Liver (tissue), 9 donors: ENCODE data around the gene MPST. TPM values are rescaled to one million over a fixed set of nuclear protein-coding genes. Genes with fewer than 3 reads are reported as not detected.

Source experiments
- DNase-seq: peaks from one replicate; pipeline ENCODE4 v3.0.0-alpha.2; 2017; ENCODE audit warnings: low spot score
- H3K27ac ChIP-seq, 2 donors: one replicate each; pipeline ENCODE4 v1.7.0; 2013; ENCODE audit warnings: inconsistent platforms in 2 of 2, low read length in 2 of 2, control low read depth in 1 of 2, low read depth in 1 of 2, mild to moderate bottlenecking in 1 of 2
- H3K27me3 ChIP-seq, 4 donors: one replicate each; pipeline versions ENCODE4 v1.6.1 to v1.7.0; 2013; ENCODE audit warnings: low read length in 3 of 4, inconsistent platforms in 1 of 4, mild to moderate bottlenecking in 1 of 4, moderate library complexity in 1 of 4; ENCODE audit not compliant: control insufficient read depth in 4 of 4, insufficient read depth in 4 of 4
- H3K36me3 ChIP-seq, 4 donors: one replicate each; pipeline versions ENCODE4 v1.6.1 to v1.7.0; 2013; ENCODE audit warnings: low read length in 3 of 4, mild to moderate bottlenecking in 3 of 4, low read depth in 1 of 4, moderate library complexity in 1 of 4; ENCODE audit not compliant: control insufficient read depth in 4 of 4, insufficient read depth in 3 of 4
- H3K4me1 ChIP-seq, 4 donors: one replicate each; pipeline versions ENCODE4 v1.6.1 to v1.7.0; 2013; ENCODE audit warnings: low read length in 3 of 4, mild to moderate bottlenecking in 3 of 4, moderate library complexity in 1 of 4; ENCODE audit not compliant: control insufficient read depth in 4 of 4, insufficient read depth in 4 of 4
- H3K4me3 ChIP-seq, 3 donors: one replicate each; pipeline versions ENCODE4 v1.6.1 to v1.7.0; 2013; ENCODE audit warnings: low read length in 3 of 3, control low read depth in 1 of 3, low read depth in 1 of 3, mild to moderate bottlenecking in 1 of 3
- H3K9ac ChIP-seq, 2 donors: one replicate each; pipeline ENCODE4 v1.7.0; 2013; ENCODE audit warnings: low read length in 2 of 2, mild to moderate bottlenecking in 2 of 2, moderate library complexity in 2 of 2, control low read depth in 1 of 2, low read depth in 1 of 2
- H3K9me3 ChIP-seq, 4 donors: one replicate each; pipeline versions ENCODE4 v1.6.1 to v1.7.0; 2013; ENCODE audit warnings: low read length in 3 of 4; ENCODE audit not compliant: control insufficient read depth in 4 of 4
- ATF3 ChIP-seq: IDR thresholded peaks from 2 replicates; pipeline ENCODE4 v1.6.1; 2016; ENCODE audit warnings: antibody characterized with exemption
- EGR1 ChIP-seq, 2 donors: IDR thresholded peaks; 2 replicates each; pipeline ENCODE4 v1.6.1; 2016 to 2018; ENCODE audit warnings: antibody characterized with exemption in 2 of 2, low read depth in 2 of 2
- FOXA1 ChIP-seq: IDR thresholded peaks from 2 replicates; pipeline ENCODE4 v1.6.1; 2016; ENCODE audit warnings: antibody characterized with exemption
- FOXA2 ChIP-seq: IDR thresholded peaks from 2 replicates; pipeline ENCODE4 v1.6.1; 2016; ENCODE audit warnings: antibody characterized with exemption
- GABPA ChIP-seq, 2 donors: IDR thresholded peaks in 1 of 2; conservative IDR thresholded peaks in 1 of 2; 2 replicates each; pipeline ENCODE4 v1.6.1; 2016; ENCODE audit warnings: antibody characterized with exemption in 2 of 2, mild to moderate bottlenecking in 1 of 2, moderate library complexity in 1 of 2
- HNF4A ChIP-seq, 2 donors: conservative IDR thresholded peaks; 2 replicates each; pipeline ENCODE4 v1.6.1; 2016; ENCODE audit warnings: antibody characterized with exemption in 2 of 2, mild to moderate bottlenecking in 2 of 2
- HNF4G ChIP-seq: IDR thresholded peaks from 2 replicates; pipeline ENCODE4 v1.6.1; 2016; ENCODE audit warnings: antibody characterized with exemption
- JUND ChIP-seq, 2 donors: IDR thresholded peaks; 2 replicates each; pipeline ENCODE4 v1.6.1; 2016; ENCODE audit warnings: antibody characterized with exemption in 2 of 2
- NR2F2 ChIP-seq: IDR thresholded peaks from 2 replicates; pipeline ENCODE4 v1.6.1; 2016; ENCODE audit warnings: antibody characterized with exemption
- RAD21 ChIP-seq, 2 donors: IDR thresholded peaks; 2 replicates each; pipeline ENCODE4 v1.6.1; 2016; ENCODE audit warnings: antibody characterized with exemption in 2 of 2, mild to moderate bottlenecking in 2 of 2
- REST ChIP-seq: IDR thresholded peaks from 2 replicates; pipeline ENCODE4 v1.6.1; 2016; ENCODE audit warnings: antibody characterized with exemption, mild to moderate bottlenecking
- RXRA ChIP-seq, 2 donors: IDR thresholded peaks; 2 replicates each; pipeline ENCODE4 v1.6.1; 2017 to 2018; ENCODE audit warnings: antibody characterized with exemption in 2 of 2, mild to moderate bottlenecking in 1 of 2
- SP1 ChIP-seq: IDR thresholded peaks from 2 replicates; pipeline ENCODE4 v1.6.1; 2018; ENCODE audit warnings: antibody characterized with exemption, mild to moderate bottlenecking
- TAF1 ChIP-seq: conservative IDR thresholded peaks from 2 replicates; pipeline ENCODE4 v1.6.1; 2016; ENCODE audit warnings: antibody characterized with exemption, mild to moderate bottlenecking
- YY1 ChIP-seq: IDR thresholded peaks from 2 replicates; pipeline ENCODE4 v1.6.1; 2016; ENCODE audit warnings: antibody characterized with exemption, mild to moderate bottlenecking
- ZBTB33 ChIP-seq: IDR thresholded peaks from 2 replicates; pipeline ENCODE4 v1.6.1; 2016; ENCODE audit warnings: antibody characterized with exemption
- WGBS: extraction: QIAGEN DNeasy Blood & Tissue Kit; methylation state at CpG from one replicate; pipeline ENCODE4 v1.1.7; 2013; 5-methylcytosine and 5-hydroxymethylcytosine counted together
- polyA plus RNA-seq, 2 donors: library from polyadenylated mRNA; stranded (reverse) in 1 of 2; unstranded in 1 of 2; fragments of 200-250 nt in 1 of 2; fragments of >200 nt in 1 of 2; fragmentation: Nextera tagmentation in 1 of 2; extraction: Ambion mirVana in 1 of 2; gene quantifications; one replicate each; pipeline versions ENCODE4 v1.2.1 to v1.2.3, GENCODE V29; 2013 to 2015
- total RNA-seq, 2 donors: library from RNA; depleted of rRNA; stranded (reverse); fragments of >200 nt; gene quantifications; one replicate each; pipeline ENCODE4 v1.2.3, GENCODE V29; 2014
- TF ChIP-seq, protein P1 (sequence below): fragments of 150-350 bp; IDR thresholded peaks from 2 replicates; pipeline ENCODE4 v1.5.1; 2017; ENCODE audit warnings: improper control_type of control experiment, low read depth, low read length; ENCODE audit not compliant: missing input control
- TF ChIP-seq, protein P2 (sequence below): IDR thresholded peaks from 2 replicates; pipeline ENCODE4 v1.6.1; 2016; ENCODE audit warnings: antibody characterized with exemption
- donor health status: healthy.
- donor health status: healthy.
- donor health status: healthy.
- donor health status: healthy.
- donor health status: healthy.

MPST gene
- total and polyA plus RNA-seq, 4 donors = 124 to 277 (median 199) TPM

DNA sequence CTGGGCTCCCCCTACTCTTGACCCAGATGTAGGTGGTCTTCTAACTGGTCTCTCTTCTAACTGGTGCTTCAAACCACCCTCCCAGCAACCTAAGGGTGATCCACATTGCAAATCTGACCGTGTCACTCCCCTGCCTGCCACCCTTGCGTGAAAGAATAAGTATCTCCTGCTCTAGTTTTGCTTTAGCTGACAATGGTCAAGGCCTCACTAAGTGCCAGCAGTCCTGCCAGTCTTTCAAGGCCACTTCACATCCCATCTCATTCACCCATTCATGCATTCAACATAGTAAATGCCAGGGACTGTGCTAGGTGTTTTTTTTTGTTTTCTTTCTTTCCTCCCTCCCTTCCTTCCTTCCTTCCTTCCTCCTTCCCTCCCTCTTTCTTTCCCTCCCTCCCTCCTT lies 29.7 kb downstream of the MPST start (continued):
- TF ChIP-seq, protein P1, sequence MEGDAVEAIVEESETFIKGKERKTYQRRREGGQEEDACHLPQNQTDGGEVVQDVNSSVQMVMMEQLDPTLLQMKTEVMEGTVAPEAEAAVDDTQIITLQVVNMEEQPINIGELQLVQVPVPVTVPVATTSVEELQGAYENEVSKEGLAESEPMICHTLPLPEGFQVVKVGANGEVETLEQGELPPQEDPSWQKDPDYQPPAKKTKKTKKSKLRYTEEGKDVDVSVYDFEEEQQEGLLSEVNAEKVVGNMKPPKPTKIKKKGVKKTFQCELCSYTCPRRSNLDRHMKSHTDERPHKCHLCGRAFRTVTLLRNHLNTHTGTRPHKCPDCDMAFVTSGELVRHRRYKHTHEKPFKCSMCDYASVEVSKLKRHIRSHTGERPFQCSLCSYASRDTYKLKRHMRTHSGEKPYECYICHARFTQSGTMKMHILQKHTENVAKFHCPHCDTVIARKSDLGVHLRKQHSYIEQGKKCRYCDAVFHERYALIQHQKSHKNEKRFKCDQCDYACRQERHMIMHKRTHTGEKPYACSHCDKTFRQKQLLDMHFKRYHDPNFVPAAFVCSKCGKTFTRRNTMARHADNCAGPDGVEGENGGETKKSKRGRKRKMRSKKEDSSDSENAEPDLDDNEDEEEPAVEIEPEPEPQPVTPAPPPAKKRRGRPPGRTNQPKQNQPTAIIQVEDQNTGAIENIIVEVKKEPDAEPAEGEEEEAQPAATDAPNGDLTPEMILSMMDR = no peak
- no peak for TF ChIP-seq RXRA (IDR thresholded peaks at IDR 0.05)
- no peak for TF ChIP-seq TAF1
- TF ChIP-seq GABPA (IDR thresholded peaks at IDR 0.05 in 1 of 2, conservative IDR thresholded peaks at IDR 0.05 in 1 of 2) = no peak
- TF ChIP-seq, protein P2, sequence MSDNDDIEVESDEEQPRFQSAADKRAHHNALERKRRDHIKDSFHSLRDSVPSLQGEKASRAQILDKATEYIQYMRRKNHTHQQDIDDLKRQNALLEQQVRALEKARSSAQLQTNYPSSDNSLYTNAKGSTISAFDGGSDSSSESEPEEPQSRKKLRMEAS = no peak
- no peak for TF ChIP-seq FOXA2
- TF ChIP-seq HNF4A (conservative IDR thresholded peaks at IDR 0.05) = no peak

DNA sequence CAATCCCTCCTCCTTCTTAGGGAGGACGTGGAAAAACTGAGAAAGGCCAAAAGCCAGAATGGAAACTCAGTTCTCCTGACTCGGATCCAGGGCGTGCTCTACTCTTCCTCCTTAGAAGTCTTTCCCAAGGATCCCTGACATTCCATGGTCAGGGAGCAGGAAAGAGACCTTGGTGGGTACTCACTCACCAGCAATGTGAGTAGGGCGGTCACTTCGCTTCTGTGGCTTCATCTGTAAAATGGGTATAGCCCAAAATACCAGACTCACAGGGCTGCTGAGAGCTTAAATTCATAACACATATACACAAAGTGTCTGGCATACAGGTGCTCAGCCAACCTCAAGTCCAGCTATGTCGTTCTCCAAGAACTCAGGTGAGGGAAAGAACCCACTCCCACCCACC lies 31.4 kb downstream of the MPST start:
- Histone ChIP-seq H3K4me3 (no peak overlapping the region), H3K36me3 (no peaks in the 10 kb centered on the region), H3K9ac (no peak overlapping the region), H3K4me1 (peaks cover 0 to 9% (median 2%) of the 10 kb centered on the region in 4 donors), H3K27me3 (no peaks in the 10 kb centered on the region), H3K27ac (no peak overlapping the region), H3K9me3 (no peaks in the 10 kb centered on the region)
- TF ChIP-seq RAD21 (IDR thresholded peaks at IDR 0.05) (no peak), FOXA1 (no peak), SP1 (no peak), RXRA (IDR thresholded peaks at IDR 0.05) (no peak), ATF3 (no peak), NR2F2 (no peak), REST (no peak), HNF4G (no peak), EGR1 (IDR thresholded peaks at IDR 0.05; ENCODE audit: low read depth in 2 of 2) (no peak), JUND (IDR thresholded peaks at IDR 0.05) (no peak), GABPA (IDR thresholded peaks at IDR 0.05 in 1 of 2, conservative IDR thresholded peaks at IDR 0.05 in 1 of 2) (no peak), HNF4A (conservative IDR thresholded peaks at IDR 0.05) (no peak), FOXA2 (no peak), YY1 (no peak), ZBTB33 (no peak), TAF1 (no peak)
- TF ChIP-seq, protein P1 = no peak
- TF ChIP-seq, protein P2 = no peak
- 84% methylated on average over 6 of the region's 6 CpGs for WGBS
- DNase-seq = no peak
